Measurements from ENCODE around the gene CHCHD3.

The CHCHD3 gene

DNA sequence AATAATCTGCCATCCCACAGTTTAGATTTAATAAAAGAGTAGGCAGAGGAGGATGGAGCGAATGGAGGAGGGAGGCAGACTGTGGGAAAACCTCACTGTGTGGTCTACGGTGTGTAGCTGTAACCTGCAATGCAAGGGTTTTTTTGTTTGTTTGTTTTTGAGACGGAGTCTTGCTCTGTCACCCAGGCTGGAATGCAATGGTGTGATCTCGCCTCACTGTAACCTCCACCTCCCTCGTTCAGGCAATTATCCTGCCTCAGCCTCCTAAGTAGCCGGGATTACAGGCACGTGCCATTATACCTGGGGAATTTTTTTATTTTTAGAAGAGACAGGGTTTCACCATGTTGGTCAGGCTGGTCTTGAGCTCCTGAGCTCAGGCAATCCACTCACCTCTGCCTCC is 321.0 kb downstream of the CHCHD3 start:
- no peak for DNase-seq

DNA sequence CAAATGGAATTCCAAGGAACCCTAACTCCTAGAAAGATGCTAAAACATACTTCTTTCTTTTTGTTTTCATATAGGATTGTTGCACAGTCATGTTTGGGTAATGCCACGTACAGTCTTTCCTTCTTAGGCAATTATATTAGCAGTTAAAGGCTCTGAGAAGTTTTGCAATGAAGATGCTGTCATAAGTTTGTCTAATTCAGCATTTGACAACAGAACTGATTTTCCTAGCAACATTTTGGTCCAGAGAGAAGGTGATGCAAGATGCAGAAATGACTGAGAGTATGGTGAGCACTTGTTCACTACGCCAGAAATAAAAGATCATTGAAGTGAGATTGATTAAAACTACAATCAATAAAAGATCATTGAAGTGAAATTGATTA is 321.7 kb downstream of the CHCHD3 start:
- DNase-seq: peak; percentile 38

DNA sequence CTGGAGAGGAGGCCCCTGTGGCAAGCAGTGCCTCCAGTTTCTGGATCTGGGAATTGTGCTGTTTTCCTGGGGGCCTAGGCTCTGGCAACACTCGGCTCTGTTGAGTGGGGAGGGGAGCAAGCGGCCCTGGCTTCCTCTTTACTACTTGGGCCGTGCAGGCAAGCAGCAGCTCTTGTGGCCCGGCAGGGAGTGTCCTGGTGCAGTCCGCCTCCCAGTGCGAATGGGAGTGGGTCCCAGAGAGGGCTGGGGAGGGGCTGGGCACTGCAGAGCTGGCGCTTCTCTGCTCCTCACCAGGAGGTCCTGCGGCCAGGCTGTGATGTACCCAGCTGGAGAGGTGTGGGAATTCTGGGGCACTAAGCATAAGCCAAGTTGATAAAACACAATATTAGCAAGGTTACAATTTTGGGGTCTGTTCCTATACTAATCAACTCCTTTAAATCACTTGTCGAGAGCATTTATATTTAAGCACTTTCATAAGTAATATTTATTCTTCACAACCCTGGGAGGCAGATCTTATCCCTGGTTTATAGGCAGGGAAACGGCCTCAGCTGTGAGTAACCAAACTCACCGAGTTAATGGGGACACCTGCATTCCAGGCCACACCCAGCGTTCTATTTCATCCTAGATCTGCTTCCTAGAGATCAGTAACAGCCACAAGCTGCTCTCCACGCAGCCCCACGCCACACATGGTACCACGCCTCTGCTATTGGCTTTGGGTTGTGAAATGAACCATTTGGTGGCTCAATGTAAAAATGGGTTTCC is 322.2 kb downstream of the CHCHD3 start:
- DNase-seq: no peak

DNA sequence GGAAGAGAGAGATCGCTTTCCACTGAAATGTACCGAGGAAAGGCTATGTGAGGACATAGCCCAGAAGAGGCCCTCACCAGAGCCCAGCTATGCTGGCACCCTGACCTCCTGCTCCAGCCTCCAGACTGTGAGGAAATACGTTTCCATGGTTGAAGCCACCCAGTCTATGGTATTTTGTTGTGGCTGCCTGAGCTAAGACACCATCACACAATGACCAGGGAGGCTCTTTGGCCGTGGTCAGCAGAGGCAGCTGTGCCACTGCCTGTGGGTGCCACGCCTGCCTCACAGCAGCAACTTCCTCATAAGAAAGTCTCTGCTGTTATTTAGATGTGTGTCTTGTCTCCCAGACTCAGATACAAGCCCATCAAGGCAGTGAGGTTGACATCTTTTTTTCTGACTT is 322.9 kb downstream of the CHCHD3 start:
- no peak for DNase-seq

DNA sequence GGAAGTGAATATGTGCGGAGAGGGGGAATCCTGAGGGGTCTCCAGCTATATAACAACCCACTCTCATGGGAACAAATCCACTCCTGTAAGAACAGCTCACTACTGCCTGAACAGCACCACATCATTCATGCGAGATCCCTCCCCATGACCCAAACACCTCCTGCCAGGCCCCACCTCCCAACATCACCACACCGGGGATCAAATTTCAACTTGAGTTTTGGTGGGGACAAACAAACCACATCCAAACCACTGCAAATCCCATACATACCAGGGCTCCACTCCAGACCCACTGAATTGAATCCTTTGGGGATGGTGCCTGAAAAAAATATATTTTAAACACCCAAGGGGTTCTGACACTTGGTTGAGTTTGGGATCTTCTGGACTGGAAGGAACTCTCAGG is 324.1 kb downstream of the CHCHD3 start:
- DNase-seq: peak; percentile 67

DNA sequence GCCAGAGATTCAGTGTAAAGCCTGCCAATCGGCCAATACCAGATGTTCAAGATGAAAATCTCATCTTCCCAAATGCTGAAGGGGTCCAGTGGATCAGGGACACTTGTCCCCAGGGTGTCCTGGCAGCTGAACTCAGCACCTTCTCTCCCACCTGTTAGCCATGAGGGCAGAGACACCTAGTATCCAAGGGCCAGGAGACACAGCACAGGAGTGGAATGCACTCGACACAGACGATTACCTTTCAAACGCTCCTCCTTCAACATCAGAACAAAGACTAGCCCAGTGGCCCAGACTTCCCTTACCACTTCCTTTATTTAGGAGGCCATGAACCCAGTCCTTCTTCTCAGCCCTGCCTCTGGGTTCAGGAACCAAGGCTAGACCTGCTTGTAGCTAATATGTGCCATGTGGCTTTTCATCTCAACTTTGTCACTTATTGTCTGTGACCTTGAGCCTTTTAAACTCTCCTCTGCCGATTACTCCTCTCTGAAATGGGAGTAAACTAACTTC is 325.4 kb downstream of the CHCHD3 start:
- DNase-seq: no peak

DNA sequence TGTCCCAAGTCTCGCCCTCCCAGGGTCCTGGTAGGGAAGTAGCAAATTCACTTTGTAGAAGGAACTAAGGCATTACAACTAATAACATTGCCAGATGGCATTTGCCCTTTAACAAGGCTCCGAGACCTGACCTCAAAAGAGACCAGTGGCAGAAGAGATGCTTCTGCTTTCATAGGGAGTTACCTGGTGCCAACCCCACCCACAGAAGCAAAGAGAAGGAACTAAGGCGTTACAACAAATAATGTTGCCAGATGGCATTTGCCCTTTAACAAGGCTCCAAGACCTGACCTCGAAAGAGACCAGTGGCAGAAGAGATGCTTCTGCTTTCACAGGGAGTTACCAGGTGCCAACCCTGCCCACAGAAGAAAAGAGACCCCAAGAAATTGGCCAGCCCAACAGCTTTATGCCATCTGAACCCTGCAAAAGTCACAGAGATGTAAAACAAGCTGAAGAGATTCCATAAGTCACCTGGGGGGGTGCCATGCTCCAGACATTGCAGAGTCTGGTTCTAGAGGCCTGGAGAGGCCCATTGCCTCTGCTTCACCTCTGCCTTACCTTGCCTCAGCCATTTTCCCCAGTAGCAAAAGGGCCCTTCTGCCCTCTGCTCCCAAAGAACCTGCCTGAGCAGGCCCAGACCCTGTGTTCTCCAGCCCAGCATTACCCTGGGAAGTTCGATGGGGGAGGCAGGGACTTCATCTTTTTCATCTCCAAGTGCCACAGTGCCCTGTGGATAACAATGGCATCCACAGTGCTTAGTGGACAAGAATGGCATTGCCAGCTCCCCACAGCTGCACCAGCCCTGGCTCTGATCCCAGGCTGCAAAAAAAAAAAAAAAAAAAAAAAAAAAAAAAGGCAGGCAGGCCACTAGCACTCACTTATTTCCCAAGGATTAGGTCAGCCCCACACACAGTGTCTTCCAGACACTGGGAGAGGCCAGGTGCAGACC is 326.1 kb downstream of the CHCHD3 start:
- no peak for DNase-seq

DNA sequence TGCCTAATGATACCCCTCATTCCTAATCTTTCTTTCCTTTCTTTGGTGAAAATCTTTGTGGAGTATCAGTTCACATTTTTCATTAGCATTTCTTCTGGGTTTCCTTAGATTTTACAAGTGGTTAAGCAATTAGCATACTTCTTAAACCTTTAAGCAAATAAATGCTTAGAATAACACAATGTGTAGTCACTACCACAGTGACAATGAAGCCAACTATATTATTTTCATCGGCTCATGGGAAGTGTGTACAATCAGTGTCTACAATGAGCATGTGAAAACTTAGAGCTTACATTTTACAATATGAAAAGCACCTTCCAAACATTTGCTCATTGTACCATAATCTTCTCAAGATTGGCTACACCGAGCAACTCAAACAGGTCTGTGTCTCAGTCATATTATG is 329.5 kb downstream of the CHCHD3 start:
- peak; percentile 24 for DNase-seq

DNA sequence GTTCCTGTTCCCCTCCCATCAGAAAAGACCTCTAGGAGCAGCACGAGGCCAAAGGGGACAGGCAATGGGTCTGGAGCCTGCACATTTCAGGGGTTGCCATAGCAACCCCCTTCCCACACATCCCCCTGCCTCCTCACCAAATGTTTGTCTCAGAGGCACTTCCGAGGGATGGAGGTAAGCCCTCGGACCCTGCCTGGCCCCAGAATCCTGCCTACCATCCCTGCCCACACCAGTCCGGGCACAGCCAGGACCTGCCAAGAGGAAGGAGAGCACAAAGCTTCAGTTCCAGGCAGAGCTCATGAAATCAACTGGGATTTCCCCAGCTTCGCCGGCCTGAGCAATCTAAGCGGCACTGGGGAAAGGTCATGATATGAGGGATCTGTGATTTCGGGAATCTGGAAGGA is 330.6 kb downstream of the CHCHD3 start:
- no peak for DNase-seq

DNA sequence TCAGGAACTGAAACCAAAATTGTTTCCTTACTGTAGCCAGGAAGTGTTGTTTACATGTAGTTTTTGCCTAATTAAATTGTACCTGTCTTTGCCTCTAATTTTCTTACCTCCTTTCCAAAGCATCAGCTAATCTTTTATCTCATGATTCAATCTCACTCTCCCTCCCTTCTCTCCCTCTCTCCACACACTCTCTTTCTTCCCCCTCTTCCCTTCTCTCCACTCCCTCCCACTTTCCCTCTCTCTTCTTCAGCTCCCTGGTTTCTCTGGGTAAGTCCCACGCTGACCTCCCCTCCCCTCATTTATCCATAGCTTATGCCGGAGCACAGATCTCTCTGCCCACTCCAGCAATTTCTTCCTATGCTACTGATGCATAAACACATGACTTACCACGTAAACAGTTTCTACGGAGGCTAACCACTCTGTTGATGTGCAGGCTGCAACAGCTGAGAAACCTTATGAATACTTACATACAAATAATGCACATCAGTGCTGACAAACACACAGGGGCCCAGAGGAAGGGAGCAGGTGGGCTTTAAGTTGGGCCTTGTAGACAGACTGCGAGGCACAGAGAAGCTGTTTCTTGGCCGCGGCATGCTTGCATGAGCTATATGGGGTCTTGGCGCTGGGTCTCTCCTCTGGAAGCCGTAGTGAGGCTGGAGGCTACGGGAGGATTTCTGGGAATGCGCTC is 331.2 kb downstream of the CHCHD3 start:
- no peak for DNase-seq

DNA sequence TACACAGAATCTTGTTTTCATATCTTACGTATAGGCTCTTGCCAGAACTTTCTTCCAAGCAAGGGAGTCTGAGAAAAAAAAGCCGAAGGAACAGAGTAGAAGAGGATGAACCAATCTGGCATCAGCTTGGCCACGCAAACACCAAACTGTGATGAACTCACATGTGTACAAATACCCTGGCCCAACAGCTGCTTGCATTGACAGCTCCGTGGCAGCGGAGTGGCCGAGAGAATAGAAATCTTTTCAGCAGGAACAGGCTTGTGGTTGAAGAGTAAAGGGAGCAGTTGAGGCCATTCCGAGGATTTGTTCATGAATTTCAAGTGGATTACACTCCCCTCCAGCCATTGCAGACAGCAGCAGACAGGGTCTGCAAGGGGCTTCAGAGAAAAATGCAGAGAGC is 331.8 kb downstream of the CHCHD3 start:
- no peak for DNase-seq

DNA sequence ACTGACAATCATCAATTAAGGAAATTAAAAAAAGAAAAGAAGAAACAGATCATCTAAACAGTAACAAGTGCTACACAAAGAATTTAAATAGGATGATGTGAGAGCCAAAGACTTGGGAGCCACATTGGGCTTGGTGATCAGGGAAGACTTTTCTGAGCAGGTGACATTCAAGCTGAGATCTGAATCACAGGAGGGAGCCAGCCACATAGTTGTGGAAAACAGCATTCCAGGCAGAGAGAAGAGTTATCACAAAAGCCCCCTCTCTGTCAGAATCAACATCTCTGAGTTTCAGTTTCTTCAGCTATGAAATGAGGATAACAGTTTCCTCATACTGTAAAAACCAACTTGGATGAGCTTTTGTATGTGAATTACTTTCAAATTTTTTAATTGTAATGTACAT is 336.4 kb downstream of the CHCHD3 start:
- no peak for DNase-seq

DNA sequence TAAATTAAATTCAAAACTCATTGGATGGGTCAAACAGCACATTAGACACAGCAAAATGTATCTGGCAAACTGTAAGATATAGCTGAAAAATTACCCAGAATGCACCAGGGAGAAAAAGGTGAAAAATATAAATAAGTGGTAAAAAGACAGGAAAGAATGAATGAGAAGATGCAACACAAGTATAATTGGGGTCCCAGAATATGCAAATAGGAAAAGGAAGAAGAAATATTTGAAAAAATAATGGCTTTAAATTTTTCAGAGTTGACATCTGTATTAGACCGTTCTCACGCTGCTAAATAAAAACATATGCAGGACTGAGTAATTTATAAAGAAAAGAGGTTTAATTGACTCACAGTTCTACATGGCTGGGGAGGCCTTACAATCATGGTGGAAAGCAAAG is 337.9 kb downstream of the CHCHD3 start:
- DNase-seq: no peak

DNA sequence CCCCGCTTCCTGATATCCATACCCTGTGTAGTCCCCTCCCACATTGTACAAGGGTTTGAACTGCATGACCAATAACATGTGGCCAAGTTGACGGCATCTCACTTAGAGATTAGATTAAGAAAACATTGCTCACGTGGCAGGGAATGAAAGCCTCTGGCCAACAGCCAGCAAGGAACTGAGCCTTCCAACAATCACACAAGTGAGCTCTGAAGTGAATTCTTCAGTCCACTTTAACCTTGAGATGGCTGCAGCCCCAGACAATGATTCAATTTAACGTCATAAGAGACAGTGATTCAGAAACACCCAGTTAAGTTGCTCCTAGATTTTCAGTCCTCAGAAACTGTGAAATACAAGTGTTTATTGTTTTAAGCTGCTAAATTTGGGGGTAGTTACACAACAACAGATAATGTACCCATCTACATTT is 339.7 kb downstream of the CHCHD3 start:
- DNase-seq: peak; percentile 91

DNA sequence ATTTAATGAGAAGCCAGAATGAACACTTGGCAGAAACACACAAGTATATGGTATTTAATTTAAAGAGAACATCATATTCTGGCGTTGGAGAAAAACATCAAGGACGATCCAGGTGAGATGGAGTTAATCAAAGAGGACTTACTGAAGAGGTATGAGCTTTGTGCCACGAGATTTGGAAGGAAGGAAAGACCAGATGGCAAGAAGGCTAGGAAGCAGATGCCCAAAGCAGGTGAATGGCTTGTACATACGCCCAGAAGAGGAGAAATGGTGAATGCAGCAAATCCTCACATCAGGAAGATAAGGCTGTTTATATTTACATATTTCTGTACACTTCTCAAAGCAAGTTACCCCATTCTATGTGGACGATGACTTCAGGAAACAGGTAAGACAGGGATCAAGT is 341.7 kb downstream of the CHCHD3 start:
- DNase-seq: no peak

DNA sequence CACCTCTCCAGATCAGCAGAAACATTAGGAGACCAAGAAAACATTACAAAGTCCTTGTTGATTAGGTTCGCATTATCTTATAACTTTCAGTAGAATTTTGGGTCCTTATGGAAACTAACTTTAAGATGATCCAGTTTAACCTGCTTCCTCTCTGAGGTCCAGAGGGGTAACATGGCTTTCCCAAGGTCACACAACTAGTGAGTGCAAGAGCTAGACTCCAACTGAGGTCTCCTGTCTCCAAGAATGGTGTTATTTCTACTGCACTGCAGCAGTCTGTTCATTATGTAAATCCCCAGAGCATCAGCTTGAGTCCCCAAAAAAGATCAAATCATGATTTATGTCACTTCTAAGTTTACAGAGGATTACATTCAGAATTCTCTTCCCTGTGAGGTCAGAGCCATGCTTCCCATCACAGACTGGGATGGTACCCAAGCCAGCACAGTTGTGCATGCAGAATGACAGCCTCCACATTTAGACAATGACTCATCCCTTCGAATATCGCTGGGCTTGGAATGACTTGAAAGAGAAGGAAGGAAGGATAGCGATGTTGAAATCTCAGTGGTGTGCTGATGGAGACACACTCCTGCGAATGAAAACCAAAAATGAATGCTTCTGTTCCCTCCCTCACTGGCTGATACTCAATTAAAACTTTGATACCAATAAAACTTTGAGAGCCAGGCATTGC is 342.5 kb downstream of the CHCHD3 start:
- peak; percentile 98 for DNase-seq

DNA sequence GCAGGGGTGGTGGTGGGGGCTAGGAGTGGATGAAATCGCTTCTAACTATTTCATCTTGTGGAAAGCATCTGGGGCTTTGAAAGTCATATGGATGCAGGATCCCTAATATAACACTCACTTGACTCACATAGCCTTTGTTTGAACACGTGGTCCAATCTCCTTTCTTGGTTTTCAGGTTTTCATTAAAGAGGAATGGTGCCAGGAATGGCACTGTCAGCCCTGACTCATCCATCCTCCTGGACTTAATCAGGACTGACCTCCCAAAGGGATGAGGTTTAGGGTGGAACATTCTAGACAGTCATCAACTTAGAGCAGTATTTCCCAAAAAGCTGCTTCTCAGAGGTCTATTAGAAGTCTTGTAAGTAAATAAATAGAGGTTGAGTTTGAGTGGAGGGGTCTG is 343.6 kb downstream of the CHCHD3 start:
- peak; percentile 98 for DNase-seq

DNA sequence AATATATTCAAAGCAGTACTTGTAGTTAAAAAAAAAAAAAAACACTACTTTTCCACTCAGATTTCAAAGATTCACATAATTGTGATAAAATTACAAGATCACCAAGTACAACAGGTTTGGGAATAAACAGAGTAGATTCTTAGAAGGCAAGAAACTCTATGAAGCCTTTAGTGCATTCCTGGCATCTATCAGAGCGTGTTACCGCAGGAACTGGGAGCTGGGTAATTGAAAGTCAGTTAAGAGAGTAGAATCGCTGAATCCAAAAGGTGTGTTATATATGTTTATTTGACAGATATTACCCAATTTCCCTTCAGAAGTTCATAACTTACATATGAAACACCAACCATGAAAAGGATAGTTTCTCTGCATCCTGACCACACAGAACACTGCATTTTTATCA is 346.4 kb downstream of the CHCHD3 start:
- no peak for DNase-seq

All from fibroblast of upper back skin (primary cell).